Effector memory CD4-positive, alpha-beta T cell (primary cell): Measurements from ENCODE around the gene SELP.
"Not testable (repeated sequence)": the region's sequence is repeated elsewhere in the genome, so short reads cannot be mapped to it uniquely, and the experiment has no call there.

Experiments
- DNase-seq, 3 donors: peaks; one replicate each; pipeline ENCODE4 v3.0.0-alpha.2; 2020
- H3K27ac ChIP-seq: 2 replicates; pipeline ENCODE4 v1.7.0; 2013; ENCODE audit warnings: mild to moderate bottlenecking, low read length, moderate library complexity; ENCODE audit not compliant: insufficient read depth, poor library complexity, severe bottlenecking
- H3K27me3 ChIP-seq: replicated peaks from 2 replicates; pipeline ENCODE4 v1.7.0; 2013; ENCODE audit warnings: mild to moderate bottlenecking, low read length; ENCODE audit not compliant: insufficient read depth, control insufficient read depth, poor library complexity, severe bottlenecking
- H3K36me3 ChIP-seq: 2 replicates; pipeline ENCODE4 v1.7.0; 2013; ENCODE audit warnings: mild to moderate bottlenecking, low read length, moderate library complexity; ENCODE audit not compliant: control insufficient read depth, insufficient read depth
- H3K4me1 ChIP-seq: 2 replicates; pipeline ENCODE4 v1.7.0; 2013; ENCODE audit warnings: low read length, mild to moderate bottlenecking; ENCODE audit not compliant: control insufficient read depth, insufficient read depth, poor library complexity, severe bottlenecking
- H3K4me3 ChIP-seq: 2 replicates; pipeline ENCODE4 v1.7.0; 2013; ENCODE audit warnings: low read length, low read depth, mild to moderate bottlenecking; ENCODE audit not compliant: insufficient read depth, poor library complexity, severe bottlenecking
- H3K9me3 ChIP-seq: 2 replicates; pipeline ENCODE4 v1.7.0; 2013; ENCODE audit warnings: mild to moderate bottlenecking, low read length, moderate library complexity; ENCODE audit not compliant: control insufficient read depth
- total RNA-seq, 3 donors: gene quantifications; one replicate each; lab custom pipeline; 2026; lab: John Stamatoyannopoulos, UW

Gene SELP
- 0.52 to 3.3 (median 1.2) reads per million in 3 donors for total RNA-seq

GRCh38 chr1:169630006-169630405, at the start of gene SELP:
Gene SELP (minus strand): TSS chr1:169630124. CDS start chr1:169630074, 50 bp downstream.
- H3K27ac ChIP-seq: no peak within 1 kb of the TSS
- no peak within 1 kb of the TSS for H3K4me3 ChIP-seq
- no peak for DNase-seq
- no peaks in the 10 kb centered on the region for H3K27me3 ChIP-seq
- peaks cover 13% of the 10 kb centered on the region for H3K9me3 ChIP-seq
- no peaks in the 10 kb centered on the region for H3K4me1 ChIP-seq
- H3K36me3 ChIP-seq: no peaks in the 10 kb centered on the region

- Histone ChIP-seq H3K36me3 (no peaks in the 10 kb centered on the region), H3K4me1 (peaks cover 29% of the 10 kb centered on the region), H3K27me3 (no peaks in the 10 kb centered on the region), H3K9me3 (no peaks in the 10 kb centered on the region), H3K27ac (no peak overlapping the region), H3K4me3 (no peak overlapping the region)
- DNase-seq: no peak
Observed at GRCh38 chr1:169679692-169680091, 49.8 kb upstream of the SELP start.

- H3K9me3 ChIP-seq: no peaks in the 10 kb centered on the region
- H3K4me1 ChIP-seq: peaks cover 23% of the 10 kb centered on the region
- no peak overlapping the region for H3K4me3 ChIP-seq
- H3K27me3 ChIP-seq: no peaks in the 10 kb centered on the region
- no peaks in the 10 kb centered on the region for H3K36me3 ChIP-seq
- no peak overlapping the region for H3K27ac ChIP-seq
- DNase-seq: no peak
Observed at GRCh38 chr1:169676001-169676400, 46.1 kb upstream of the SELP start.

GRCh38 chr1:169670836-169671235, 40.9 kb upstream of the SELP start:
- Histone ChIP-seq H3K4me3 (no peak overlapping the region), H3K4me1 (peaks cover 12% of the 10 kb centered on the region), H3K27me3 (no peaks in the 10 kb centered on the region), H3K9me3 (no peaks in the 10 kb centered on the region), H3K36me3 (no peaks in the 10 kb centered on the region), H3K27ac (no peak overlapping the region)
- no peak for DNase-seq

- H3K27me3 ChIP-seq, DNase-seq: not testable (repeated sequence)
Observed at GRCh38 chr1:169670244-169670643, 40.3 kb upstream of the SELP start.

GRCh38 chr1:169667699-169668596, 38.0 kb upstream of the SELP start:
- H3K27ac ChIP-seq, H3K36me3 ChIP-seq, DNase-seq, H3K9me3 ChIP-seq, H3K4me3 ChIP-seq, H3K27me3 ChIP-seq: not testable (repeated sequence)
- peaks cover 12% of the 10 kb centered on the region for H3K4me1 ChIP-seq

More at GRCh38 chr1:169670244-169670643, 40.3 kb upstream of the SELP start:
- H3K4me3 ChIP-seq, H3K9me3 ChIP-seq, H3K36me3 ChIP-seq, H3K27ac ChIP-seq: not testable (repeated sequence)
- peaks cover 12% of the 10 kb centered on the region for H3K4me1 ChIP-seq

GRCh38 chr1:169667227-169667639, 37.3 kb upstream of the SELP start:
- H3K4me1 ChIP-seq: peaks cover 12% of the 10 kb centered on the region
- not testable (repeated sequence) for DNase-seq, H3K27ac ChIP-seq, H3K36me3 ChIP-seq, H3K9me3 ChIP-seq, H3K4me3 ChIP-seq, H3K27me3 ChIP-seq

- not testable (repeated sequence) for H3K27me3 ChIP-seq, H3K9me3 ChIP-seq, H3K36me3 ChIP-seq, H3K27ac ChIP-seq, DNase-seq, H3K4me1 ChIP-seq, H3K4me3 ChIP-seq
Observed at GRCh38 chr1:169662680-169663079, 32.8 kb upstream of the SELP start.

- H3K9me3 ChIP-seq, DNase-seq, H3K36me3 ChIP-seq, H3K4me3 ChIP-seq, H3K4me1 ChIP-seq, H3K27ac ChIP-seq, H3K27me3 ChIP-seq: not testable (repeated sequence)
Observed at GRCh38 chr1:169661066-169661465, 31.1 kb upstream of the SELP start.

- not testable (repeated sequence) for H3K36me3 ChIP-seq, DNase-seq, H3K9me3 ChIP-seq, H3K27ac ChIP-seq, H3K4me3 ChIP-seq, H3K27me3 ChIP-seq
- peaks cover 11% of the 10 kb centered on the region for H3K4me1 ChIP-seq
Observed at GRCh38 chr1:169658777-169659176, 28.9 kb upstream of the SELP start.
